ENCODE data around the gene EPHA1.
A peak's percentile ranks its signal among the peaks of the same experiment; 100 is the strongest.

The EPHA1 gene

GRCh38 chr7:143368387-143368786, 40.3 kb downstream of the EPHA1 start:
- DNase-seq, result no peak

GRCh38 chr7:143367972-143368371, 40.7 kb downstream of the EPHA1 start:
- peak; percentile 35 for DNase-seq

DNA sequence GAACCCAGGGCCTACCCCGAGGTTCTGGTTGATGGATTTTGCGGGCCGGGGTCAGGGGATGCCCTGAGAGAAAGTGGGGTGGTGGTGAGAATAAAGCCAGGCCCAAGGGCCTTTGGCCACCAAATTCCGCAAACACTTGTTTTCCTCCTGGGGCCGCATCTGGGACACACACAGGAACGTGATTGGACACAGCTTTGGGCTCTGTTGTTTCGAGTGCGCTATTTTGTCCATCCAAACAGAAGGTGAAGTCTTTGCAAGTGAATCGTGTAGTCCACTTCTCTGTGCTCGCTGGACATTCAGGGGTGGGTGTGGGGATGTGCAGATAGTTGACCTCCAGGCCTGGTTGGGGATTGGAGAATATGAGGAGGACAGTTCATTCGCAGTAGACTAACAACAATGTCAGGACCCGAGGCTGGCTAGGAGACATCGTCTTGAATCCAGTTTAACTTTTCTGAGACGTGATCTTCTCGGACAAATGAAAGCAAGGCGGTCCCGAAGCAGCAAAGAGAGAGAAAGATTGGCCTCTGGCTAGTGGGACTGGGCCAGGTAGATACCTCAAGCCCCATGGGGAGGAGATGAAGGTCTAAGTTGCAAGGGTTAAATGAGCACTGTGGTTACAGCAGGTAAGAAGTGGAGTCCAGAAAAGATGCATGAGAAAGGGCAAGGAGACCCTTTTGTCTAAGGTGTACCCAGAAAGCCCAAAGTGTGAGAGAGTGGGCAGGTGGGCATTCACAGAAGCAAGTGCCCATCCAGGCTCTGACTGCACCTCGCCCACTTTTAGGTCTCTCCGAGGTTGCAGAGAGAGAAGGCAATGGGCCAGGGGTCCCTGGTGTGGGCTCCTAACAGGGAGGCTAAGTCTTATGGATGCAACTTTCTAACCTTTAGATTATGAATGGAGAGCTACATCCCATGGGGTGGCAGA, 45.4 kb downstream of the EPHA1 start:
- DNase-seq, result no peak

DNA sequence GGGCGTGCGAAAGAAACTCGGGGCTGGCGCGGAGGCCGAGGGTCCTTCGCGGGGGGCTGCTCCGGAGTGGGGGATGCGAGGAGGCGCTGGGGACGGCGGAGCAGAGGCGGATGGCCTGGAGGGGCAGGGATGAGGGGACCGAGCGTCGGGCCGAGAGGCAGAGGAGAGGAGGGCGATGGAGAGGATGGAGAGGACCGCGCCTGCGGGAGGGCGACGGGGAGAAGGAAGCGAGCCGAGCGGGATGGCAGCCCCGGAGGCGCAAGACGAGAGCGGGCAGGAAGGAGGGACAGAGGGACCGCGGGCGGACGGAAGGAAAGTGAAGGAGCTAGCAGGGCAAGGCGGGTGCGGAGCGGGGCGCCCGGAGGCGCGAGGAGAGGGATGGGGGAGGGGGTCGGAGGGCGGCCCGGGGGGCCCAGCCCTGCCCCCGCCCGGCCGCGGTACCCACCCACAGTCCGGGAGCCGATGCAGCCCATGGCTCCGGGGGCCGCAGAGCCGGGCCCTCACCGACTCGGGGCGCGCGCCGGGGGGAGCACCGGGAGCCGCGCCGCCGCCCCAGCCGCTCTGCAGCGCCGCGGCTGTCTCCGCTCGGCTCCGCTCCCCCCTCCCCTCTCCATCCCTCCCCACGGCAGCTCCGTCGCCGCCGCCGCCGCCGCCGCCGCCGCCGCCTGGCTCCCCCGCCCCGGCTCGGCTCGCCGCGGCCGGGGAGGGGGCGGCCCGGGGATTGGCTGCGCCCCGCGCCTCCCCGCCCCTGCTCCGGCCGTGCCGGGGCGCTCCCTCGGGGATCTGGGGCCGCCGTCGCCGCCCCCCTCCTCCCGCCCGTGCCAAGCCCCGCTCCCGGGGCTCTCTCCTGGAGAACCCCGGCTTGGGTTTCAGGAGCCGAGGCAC, 46.3 kb downstream of the EPHA1 start, which contains the start of gene FAM131B:
Gene FAM131B (minus strand): TSS at position 583 of the 885 bp plus-strand sequence. CDS start 110 bp downstream, at position 473.
- DNase-seq, result no peak

GRCh38 chr7:143361552-143362130, 47.0 kb downstream of the EPHA1 start:
- no peak for DNase-seq

- no peak for DNase-seq
Observed at GRCh38 chr7:143360788-143361551, 47.7 kb downstream of the EPHA1 start.

DNA sequence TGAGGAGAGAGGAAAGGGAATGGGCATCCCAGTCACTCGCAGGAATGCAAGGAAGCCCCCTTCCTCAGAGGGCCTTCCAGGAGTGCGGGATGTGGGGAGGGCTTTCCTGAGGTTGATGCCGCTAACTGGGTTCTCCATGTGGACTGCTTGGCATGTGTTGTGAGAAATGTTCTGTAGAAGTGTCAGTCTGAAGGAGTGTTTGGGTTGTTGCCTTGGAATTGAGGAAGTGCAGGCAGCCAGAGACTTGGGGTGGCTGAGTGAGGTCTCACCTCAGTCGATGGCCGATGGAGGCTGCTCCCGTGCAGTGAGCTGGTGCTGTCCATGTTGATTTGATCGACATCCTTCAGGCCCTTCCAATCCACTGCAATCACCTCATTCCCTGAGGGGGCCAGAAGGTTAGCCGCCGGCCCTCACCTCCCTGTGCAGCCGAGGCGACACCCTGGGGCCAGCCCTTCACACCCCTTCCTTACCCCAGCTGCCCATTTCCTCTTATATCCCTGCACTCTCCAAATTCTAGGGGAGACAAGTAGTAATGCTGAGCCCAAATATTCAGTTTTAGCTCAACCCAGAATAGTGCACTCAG, 48.8 kb downstream of the EPHA1 start:
- no peak for DNase-seq

- DNase-seq, result no peak
Observed at GRCh38 chr7:143358626-143359025, 50.0 kb downstream of the EPHA1 start.

GRCh38 chr7:143356414-143357050, 52.1 kb downstream of the EPHA1 start:
- DNase-seq, result no peak

DNA sequence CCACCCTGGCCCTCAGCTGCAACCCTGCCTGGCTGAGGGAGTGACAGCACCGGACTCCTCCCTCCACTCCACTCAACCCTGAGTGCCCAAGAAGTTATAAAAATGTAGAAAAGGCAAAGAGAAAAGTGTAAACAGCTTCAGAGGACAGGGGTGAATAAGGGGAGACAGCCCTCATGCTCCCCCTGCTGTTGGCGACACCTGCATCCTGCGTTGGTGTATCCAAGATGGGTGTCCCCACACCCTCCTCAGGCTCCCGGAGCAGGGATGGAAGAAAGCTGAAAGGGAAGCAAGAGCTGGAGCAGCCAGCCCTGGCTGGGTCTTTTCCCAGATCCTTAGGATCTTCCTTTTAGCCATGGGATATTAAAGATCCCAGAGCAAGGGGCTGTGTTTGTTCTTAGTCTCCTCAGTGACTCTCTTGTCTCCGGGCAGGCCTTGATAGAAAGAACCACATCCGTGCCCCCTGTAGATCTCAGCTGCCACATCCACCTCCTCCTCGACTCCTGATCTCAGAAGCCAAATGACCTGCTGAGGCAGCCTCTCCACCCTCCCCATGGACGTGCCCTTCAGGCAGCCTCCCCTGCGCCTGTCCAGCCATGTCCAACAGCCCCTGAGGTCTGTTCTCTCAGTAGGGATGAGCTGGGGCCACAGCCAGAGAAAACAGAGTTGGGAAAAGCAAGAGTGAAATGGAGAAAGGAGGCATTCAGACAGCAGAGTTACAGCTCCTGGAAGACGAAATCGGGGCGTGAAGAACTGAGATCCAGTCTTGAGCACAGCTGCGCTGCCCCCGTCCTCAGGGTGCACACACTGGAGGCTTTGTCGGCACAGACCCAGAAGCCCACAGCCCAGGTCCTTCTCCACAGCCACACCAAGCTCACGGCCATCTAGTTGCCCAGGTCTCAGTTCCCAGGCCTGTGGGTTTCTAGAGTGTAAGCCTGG, 52.9 kb downstream of the EPHA1 start:
- DNase-seq, result peak; percentile 42

DNA sequence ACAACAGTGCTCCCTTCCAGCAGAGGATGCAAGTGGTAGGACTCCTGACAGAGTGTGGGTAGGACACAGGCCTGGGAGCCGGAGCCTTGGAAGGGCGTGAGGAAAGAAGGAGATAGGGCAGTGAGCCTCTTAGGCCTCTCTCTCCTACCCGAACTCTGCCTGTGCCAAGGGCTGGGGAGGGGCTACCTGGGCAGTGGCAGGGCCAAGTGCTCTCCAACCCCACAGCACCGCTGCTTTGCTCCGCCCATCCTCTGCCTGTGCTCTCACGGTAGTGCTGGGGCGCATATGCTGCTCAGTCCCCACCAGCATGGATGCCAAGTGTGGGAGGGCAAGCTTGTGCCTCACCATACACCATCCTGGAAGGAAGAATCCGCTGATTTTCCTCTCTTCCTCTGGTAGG, 53.7 kb downstream of the EPHA1 start:
- DNase-seq, result no peak

DNA sequence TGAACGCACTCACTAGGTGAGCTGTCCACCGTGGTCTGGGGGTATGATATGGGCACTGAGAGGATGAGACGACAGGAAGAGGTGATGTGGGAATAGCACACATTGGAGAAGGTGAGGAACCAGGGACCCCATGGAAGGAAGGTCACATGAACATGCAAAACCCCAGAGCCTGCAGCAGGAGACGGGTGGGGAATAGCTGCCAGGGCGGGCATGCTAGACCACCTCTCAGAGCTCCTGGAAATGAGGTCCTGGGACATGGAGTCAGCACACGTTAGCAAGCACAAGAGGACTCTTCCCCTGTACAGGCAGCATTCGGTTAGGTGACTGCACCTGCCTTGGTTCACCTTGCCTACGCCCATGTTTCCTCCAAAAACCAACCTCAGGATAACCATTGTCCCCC, 54.3 kb downstream of the EPHA1 start:
- no peak for DNase-seq

- DNase-seq, result no peak
Observed at GRCh38 chr7:143352531-143353002, 56.1 kb downstream of the EPHA1 start.

DNA sequence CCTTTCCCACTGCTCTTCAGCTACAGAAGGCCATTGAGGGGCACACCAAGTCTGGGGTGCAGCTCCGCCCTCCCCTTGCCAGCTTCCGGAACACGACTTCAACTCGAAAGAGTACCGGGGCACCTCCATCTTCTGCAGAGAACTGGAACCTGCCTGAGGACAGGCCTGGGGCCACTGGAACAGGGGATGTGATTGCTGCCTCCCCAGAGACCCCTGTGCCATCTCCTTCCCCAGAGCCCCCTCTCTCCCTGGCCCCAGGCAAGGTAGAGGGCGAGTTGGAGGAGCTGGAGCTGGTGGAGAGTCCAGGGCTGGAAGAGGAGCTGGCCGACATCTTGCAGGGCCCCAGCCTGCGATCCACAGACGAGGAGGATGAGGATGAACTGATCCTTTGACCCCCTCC, 57.1 kb downstream of the EPHA1 start:
- no peak for DNase-seq

DNA sequence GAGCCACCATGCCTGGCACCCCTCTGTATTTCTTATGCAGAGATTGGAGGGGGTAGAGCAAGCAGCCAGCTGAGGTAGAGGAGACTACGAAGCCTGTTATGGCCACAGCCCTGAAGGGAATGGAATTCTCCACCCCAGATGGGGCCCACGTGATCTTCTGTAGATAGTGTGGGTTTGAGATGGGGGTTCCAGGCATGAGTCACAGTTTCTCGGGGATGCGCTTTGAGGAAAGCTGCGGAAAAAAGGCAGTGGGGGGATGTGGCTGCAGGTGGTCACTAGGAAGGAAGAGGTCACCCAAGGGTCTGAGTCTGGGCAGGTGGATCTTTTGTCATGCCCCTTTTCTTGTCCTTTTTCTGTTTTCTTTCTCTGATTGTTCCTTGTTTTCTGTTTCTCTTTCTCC, 57.6 kb downstream of the EPHA1 start:
- DNase-seq, result no peak

DNA sequence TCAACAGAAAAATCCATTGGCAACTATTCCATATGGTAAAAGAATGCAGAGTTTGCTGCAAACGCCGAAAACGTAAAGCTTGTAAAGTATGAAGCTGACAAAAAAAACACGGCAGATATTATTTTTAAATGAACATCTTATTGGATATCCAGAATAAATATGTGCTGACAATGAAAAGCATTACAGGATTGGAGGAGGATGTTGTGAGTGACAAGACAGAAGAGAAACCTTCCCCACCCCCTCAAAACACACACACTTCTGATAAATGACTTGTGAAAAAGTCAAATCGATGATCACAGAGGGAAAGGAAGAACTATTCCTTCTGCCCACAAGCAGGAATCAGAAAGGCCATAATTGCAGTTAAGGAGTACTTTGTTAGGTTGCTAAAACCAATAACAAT, 60.7 kb downstream of the EPHA1 start:
- no peak for DNase-seq

- DNase-seq, result no peak
Observed at GRCh38 chr7:143346018-143346417, 62.6 kb downstream of the EPHA1 start.

GRCh38 chr7:143345428-143345900, 63.2 kb downstream of the EPHA1 start:
- peak; percentile 57 for DNase-seq

DNA sequence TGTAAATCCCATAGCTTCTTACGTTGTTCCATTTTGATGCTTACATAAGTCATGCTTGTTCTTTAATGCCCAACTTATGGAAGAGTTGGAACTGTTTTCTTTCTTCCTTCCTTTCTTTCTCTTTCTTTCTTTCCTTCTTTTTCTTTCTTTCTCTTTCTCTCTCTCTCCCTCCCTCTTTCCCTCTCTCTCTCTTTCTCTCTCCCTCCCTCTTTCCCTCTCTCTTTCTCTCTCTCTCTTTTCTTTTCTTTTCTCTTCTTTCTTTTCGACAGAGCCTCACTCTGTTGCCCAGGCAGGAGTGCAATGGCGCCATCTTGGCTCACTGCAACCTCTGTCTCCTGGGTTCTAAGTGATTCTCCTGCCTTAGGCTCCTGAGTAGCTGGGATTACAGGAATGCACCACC, 65.1 kb downstream of the EPHA1 start:
- no peak for DNase-seq

GRCh38 chr7:143341842-143342241, 66.8 kb downstream of the EPHA1 start:
- no peak for DNase-seq
